ENCODE data around the gene ABCC12.

DNA sequence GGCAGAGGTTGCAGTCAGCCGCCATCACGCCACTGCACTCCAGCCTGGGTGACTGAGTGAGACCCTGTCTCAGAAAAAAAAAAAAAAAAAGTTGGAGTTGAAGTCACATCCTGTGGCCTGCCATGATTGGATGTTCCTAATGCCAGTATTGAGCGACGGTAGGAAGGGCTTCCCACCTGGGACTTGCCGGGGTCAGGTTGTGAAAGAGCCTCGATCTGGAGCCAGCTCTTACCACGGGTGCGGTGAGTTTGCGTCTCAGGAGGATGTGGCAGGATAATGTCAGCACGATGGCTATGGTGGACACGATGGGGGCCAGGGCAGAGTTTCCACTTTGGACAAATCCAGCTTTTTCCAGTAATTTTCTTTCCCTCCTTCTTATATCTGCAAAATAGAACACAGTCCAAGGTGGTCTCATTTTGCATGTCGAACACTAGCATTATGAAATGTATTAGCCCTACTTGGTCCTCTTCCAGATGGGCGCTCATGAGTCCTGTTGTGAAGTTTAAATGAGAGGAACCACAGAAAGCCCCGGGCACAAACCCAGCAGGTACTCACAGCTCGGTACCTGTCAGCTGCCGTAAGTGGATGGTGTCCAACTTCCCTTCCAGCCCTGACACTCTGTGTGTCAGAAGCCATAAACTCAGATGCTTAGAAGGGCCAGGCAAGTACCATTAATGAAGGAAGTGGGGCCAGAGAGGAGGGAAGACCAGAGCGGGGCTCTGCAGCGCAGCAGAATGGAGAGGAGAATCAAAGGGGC lies 22.2 kb downstream of the ABCC12 start:
- TF ChIP-seq, protein P1, sequence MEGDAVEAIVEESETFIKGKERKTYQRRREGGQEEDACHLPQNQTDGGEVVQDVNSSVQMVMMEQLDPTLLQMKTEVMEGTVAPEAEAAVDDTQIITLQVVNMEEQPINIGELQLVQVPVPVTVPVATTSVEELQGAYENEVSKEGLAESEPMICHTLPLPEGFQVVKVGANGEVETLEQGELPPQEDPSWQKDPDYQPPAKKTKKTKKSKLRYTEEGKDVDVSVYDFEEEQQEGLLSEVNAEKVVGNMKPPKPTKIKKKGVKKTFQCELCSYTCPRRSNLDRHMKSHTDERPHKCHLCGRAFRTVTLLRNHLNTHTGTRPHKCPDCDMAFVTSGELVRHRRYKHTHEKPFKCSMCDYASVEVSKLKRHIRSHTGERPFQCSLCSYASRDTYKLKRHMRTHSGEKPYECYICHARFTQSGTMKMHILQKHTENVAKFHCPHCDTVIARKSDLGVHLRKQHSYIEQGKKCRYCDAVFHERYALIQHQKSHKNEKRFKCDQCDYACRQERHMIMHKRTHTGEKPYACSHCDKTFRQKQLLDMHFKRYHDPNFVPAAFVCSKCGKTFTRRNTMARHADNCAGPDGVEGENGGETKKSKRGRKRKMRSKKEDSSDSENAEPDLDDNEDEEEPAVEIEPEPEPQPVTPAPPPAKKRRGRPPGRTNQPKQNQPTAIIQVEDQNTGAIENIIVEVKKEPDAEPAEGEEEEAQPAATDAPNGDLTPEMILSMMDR (IDR thresholded peaks at IDR 0.05; ENCODE audit: poor library complexity, severe bottlenecking) = no peak
- no peak for TF ChIP-seq TAF1 (IDR thresholded peaks at IDR 0.05; ENCODE audit: low read depth)
- no peak for TF ChIP-seq SMC3 (conservative IDR thresholded peaks at IDR 0.05; ENCODE audit: poor library complexity)
- TF ChIP-seq POLR2AphosphoS5 (IDR thresholded peaks at IDR 0.05) = no peak

Data from neural cell (in vitro differentiated cells).